H1 (cell line): Measurements from ENCODE around the gene CCL4. TPM values are rescaled to one million over a fixed set of nuclear protein-coding genes. Genes with fewer than 3 reads are reported as not detected.
"Not testable (repeated sequence)": the region's sequence is repeated elsewhere in the genome, so short reads cannot be mapped to it uniquely, and the experiment has no call there.

Source experiments
- CTCF ChIA-PET: fragments of 300-600 bp; sonication (Branson Sonifier 250); formaldehyde crosslinking; loops from one replicate; lab custom pipeline; 2021; ENCODE audit not compliant: partially characterized antibody; lab: Charles Lee
- POLR2A ChIA-PET: fragments of 300-600 bp; sonication (Branson Sonifier 250); formaldehyde crosslinking; loops from one replicate; lab custom pipeline; 2021; ENCODE audit warnings: inconsistent platforms; ENCODE audit not compliant: partially characterized antibody; lab: Charles Lee
- DNase-seq, 2 experiments: peaks; one replicate each; pipeline versions ENCODE4 v3.0.0 to v3.0.0-alpha.2; 2010 to 2022; ENCODE audit warnings: low spot score in 2 of 2, low read depth in 1 of 2, mixed read lengths in 1 of 2
- FAIRE-seq: peaks from 2 replicates; lab custom pipeline; 2011; peaks lifted over from hg19 to GRCh38; lab: Jason Lieb, UNC
- H2AFZ ChIP-seq: 2 replicates; pipeline ENCODE4 v1.8.1; 2012; ENCODE audit warnings: low read length, inconsistent platforms
- H2AK5ac ChIP-seq: 2 replicates; pipeline ENCODE4 v1.6.1; 2013; ENCODE audit warnings: low read depth, low read length
- H2BK120ac ChIP-seq: replicated peaks from 2 replicates; pipeline ENCODE3; 2013; ENCODE audit warnings: low read depth, low read length, inconsistent platforms
- H2BK12ac ChIP-seq: 2 replicates; pipeline ENCODE4 v1.6.1; 2013; ENCODE audit warnings: low read depth, low read length
- H2BK15ac ChIP-seq: 2 replicates; pipeline ENCODE4 v1.6.1; 2013; ENCODE audit warnings: low read length
- H2BK20ac ChIP-seq: 2 replicates; pipeline ENCODE4 v1.6.1; 2013; ENCODE audit warnings: low read length
- H2BK5ac ChIP-seq: 2 replicates; pipeline ENCODE4 v1.6.1; 2013; ENCODE audit warnings: low read depth, low read length
- H3K14ac ChIP-seq: 2 replicates; pipeline ENCODE4 v1.6.1; 2013; ENCODE audit warnings: inconsistent platforms; ENCODE audit not compliant: insufficient read length
- H3K18ac ChIP-seq: 2 replicates; pipeline ENCODE4 v1.6.1; 2013; ENCODE audit warnings: low read length; ENCODE audit errors: extremely low read depth
- H3K23ac ChIP-seq: 2 replicates; pipeline ENCODE4 v1.6.1; 2013; ENCODE audit warnings: inconsistent platforms; ENCODE audit not compliant: insufficient read length
- H3K23me2 ChIP-seq: 2 replicates; pipeline ENCODE4 v1.6.1; 2013; ENCODE audit warnings: low read depth, low read length
- H3K27ac ChIP-seq: 2 replicates; pipeline ENCODE4 v1.6.1; 2011; ENCODE audit warnings: low read depth, low read length, inconsistent platforms
- H3K27me3 ChIP-seq, 4 experiments: replicated peaks in 1 of 4; 1 replicate in 1 of 4; 2 replicates in 3 of 4; pipeline versions ENCODE4 v1.6.1 to v1.8.1; 2011 to 2013; ENCODE audit warnings: low read length in 3 of 4, mild to moderate bottlenecking in 3 of 4, inconsistent platforms in 2 of 4, mixed read lengths in 2 of 4, moderate library complexity in 1 of 4; ENCODE audit not compliant: control insufficient read depth in 3 of 4, insufficient read depth in 3 of 4; ENCODE audit errors: extremely low read depth in 1 of 4
- H3K36me3 ChIP-seq, 4 experiments: 2 replicates each; pipeline versions ENCODE4 v1.6.1 to v1.8.1; 2011 to 2013; ENCODE audit warnings: mild to moderate bottlenecking in 4 of 4, low read length in 3 of 4, moderate library complexity in 2 of 4, control low read depth in 1 of 4, inconsistent platforms in 1 of 4; ENCODE audit not compliant: insufficient read depth in 4 of 4, control insufficient read depth in 2 of 4
- H3K4ac ChIP-seq: replicated peaks from 2 replicates; pipeline ENCODE3; 2013; ENCODE audit warnings: low read length, low read depth, mixed read lengths, inconsistent platforms; ENCODE audit not compliant: insufficient read length
- H3K4me1 ChIP-seq, 4 experiments: replicated peaks in 1 of 4; 1 replicate in 1 of 4; 2 replicates in 3 of 4; pipeline versions ENCODE4 v1.6.1 to v1.8.1; 2011 to 2013; ENCODE audit warnings: low read length in 3 of 4, inconsistent platforms in 2 of 4, mixed read lengths in 1 of 4; ENCODE audit not compliant: insufficient read depth in 4 of 4, control insufficient read depth in 3 of 4
- H3K4me2 ChIP-seq, 2 experiments: 2 replicates each; pipeline versions ENCODE4 v1.6.1 to v1.8.1; 2011 to 2013; ENCODE audit warnings: low read depth in 2 of 2, low read length in 2 of 2, control low read depth in 1 of 2, inconsistent platforms in 1 of 2, mild to moderate bottlenecking in 1 of 2; ENCODE audit not compliant: insufficient read depth in 1 of 2
- H3K4me3 ChIP-seq, 4 experiments: fragments of 200-600, 300-600 bp in 1 of 4; sonication (generic), shearing (Covaris generic), sonication (Bioruptor Twin) in 1 of 4; 2 replicates each; pipeline versions ENCODE4 v1.5.1 to v1.8.1; 2011 to 2016; ENCODE audit warnings: low read length in 4 of 4, low read depth in 3 of 4, control low read depth in 2 of 4, inconsistent platforms in 2 of 4, mild to moderate bottlenecking in 2 of 4, mixed read lengths in 1 of 4, moderate library complexity in 1 of 4; ENCODE audit not compliant: insufficient read depth in 2 of 4; ENCODE audit errors: extremely low read depth in 1 of 4
- H3K56ac ChIP-seq: replicated peaks from 2 replicates; pipeline ENCODE3; 2013; ENCODE audit warnings: low read depth, mild to moderate bottlenecking, mixed read lengths, low read length, inconsistent platforms; ENCODE audit not compliant: insufficient read length
- H3K79me1 ChIP-seq: 2 replicates; pipeline ENCODE4 v1.6.1; 2013; ENCODE audit warnings: low read depth, low read length, control low read depth
- H3K79me2 ChIP-seq, 2 experiments: 2 replicates each; pipeline versions ENCODE4 v1.6.1 to v1.8.1; 2012 to 2013; ENCODE audit warnings: low read length in 2 of 2, mild to moderate bottlenecking in 2 of 2, inconsistent platforms in 1 of 2; ENCODE audit not compliant: insufficient read depth in 2 of 2, control insufficient read depth in 1 of 2
- H3K9ac ChIP-seq, 4 experiments: replicated peaks in 1 of 4; 1 replicate in 1 of 4; 2 replicates in 3 of 4; pipeline versions ENCODE4 v1.6.1 to v1.8.1; 2011 to 2013; ENCODE audit warnings: low read depth in 3 of 4, low read length in 3 of 4, control low read depth in 2 of 4, mild to moderate bottlenecking in 2 of 4, moderate library complexity in 2 of 4, inconsistent platforms in 1 of 4; ENCODE audit errors: extremely low read depth in 1 of 4
- H3K9me3 ChIP-seq, 2 experiments: 2 replicates each; pipeline versions ENCODE4 v1.6.1 to v1.8.1; 2012 to 2013; ENCODE audit warnings: mild to moderate bottlenecking in 2 of 2, moderate library complexity in 2 of 2, control low read depth in 1 of 2, inconsistent platforms in 1 of 2, low read depth in 1 of 2, low read length in 1 of 2, mixed read lengths in 1 of 2; ENCODE audit not compliant: insufficient read depth in 2 of 2
- H4K20me1 ChIP-seq, 2 experiments: replicated peaks in 1 of 2; 2 replicates each; pipeline versions ENCODE3 to v1.8.1; 2011 to 2013; ENCODE audit warnings: inconsistent platforms in 2 of 2, low read length in 2 of 2, mild to moderate bottlenecking in 1 of 2; ENCODE audit not compliant: insufficient read depth in 2 of 2, control insufficient read depth in 1 of 2
- H4K5ac ChIP-seq: 2 replicates; pipeline ENCODE4 v1.6.1; 2013; ENCODE audit warnings: low read length, low read depth, mixed read lengths, inconsistent platforms; ENCODE audit not compliant: insufficient read length
- H4K8ac ChIP-seq: 2 replicates; pipeline ENCODE4 v1.8.0; 2013; ENCODE audit warnings: mild to moderate bottlenecking, moderate library complexity, low read length, inconsistent platforms; ENCODE audit not compliant: insufficient read depth; ENCODE audit errors: extremely low read depth
- H4K91ac ChIP-seq: replicated peaks from 2 replicates; pipeline ENCODE3; 2013; ENCODE audit warnings: low read length, mixed read lengths, inconsistent platforms; ENCODE audit not compliant: insufficient read length
- CHD1 ChIP-seq: IDR thresholded peaks from 2 replicates; pipeline ENCODE4 v1.6.1; 2012; ENCODE audit warnings: low read depth, low read length, improper control_type of control experiment
- JUND ChIP-seq: IDR thresholded peaks from 2 replicates; pipeline ENCODE4 v1.6.1; 2011; ENCODE audit warnings: mild to moderate bottlenecking, improper control_type of control experiment, low read length
- NANOG ChIP-seq: IDR thresholded peaks from 2 replicates; pipeline ENCODE4 v1.6.1; 2011; ENCODE audit warnings: low read length, low read depth, mild to moderate bottlenecking, inconsistent platforms; ENCODE audit not compliant: insufficient read depth, poor library complexity, severe bottlenecking
- ZNF274 ChIP-seq: IDR thresholded peaks from 2 replicates; pipeline ENCODE4 v1.7.0; 2012; ENCODE audit warnings: low read length, borderline replicate concordance; ENCODE audit errors: extremely low read depth
- WGBS, 2 experiments: shearing (Covaris generic) in 1 of 2; methylation state at CpG; one replicate each; pipeline versions ENCODE4 v1.1.6 to v1.1.7; 2013 to 2015; ENCODE audit warnings: low lambda C conversion rate in 2 of 2, mixed read lengths in 2 of 2, inconsistent platforms in 1 of 2, low coverage in 1 of 2, missing lambda C conversion rate in 1 of 2; ENCODE audit not compliant: insufficient replicate concordance in 2 of 2, insufficient coverage in 1 of 2, insufficient read length in 1 of 2; ENCODE audit errors: extremely low coverage in 1 of 2, missing lambda C conversion rate in 1 of 2; 5-methylcytosine and 5-hydroxymethylcytosine counted together
- polyA plus RNA-seq, 7 experiments: library from polyadenylated mRNA; depleted of rRNA in 3 of 7; stranded (reverse) in 5 of 7; unstranded in 2 of 7; fragments of >200 nt in 5 of 7; fragments of 200-250 nt in 2 of 7; gene quantifications; 1 replicate in 5 of 7; 2 replicates in 1 of 7; 4 replicates in 1 of 7; pipeline versions ENCODE4 v1.2.1 to v1.2.3, GENCODE V29; 2011 to 2013; ENCODE audit warnings: missing spikeins in 2 of 7, mixed read lengths in 2 of 7
- total RNA-seq: library from RNA; stranded (reverse); fragmentation: NEBNext Ultra II Directional; extraction: Animal tissue kit (Norgen Biotek cat#: 25700); gene quantifications from 2 replicates; pipeline ENCODE4 v1.2.1, GENCODE V29; 2021
- TF ChIP-seq, protein P1 (sequence below): IDR thresholded peaks from 2 replicates; pipeline ENCODE4 v1.6.1; 2012; ENCODE audit warnings: low read length, inconsistent platforms
- TF ChIP-seq, protein P2 (sequence below): IDR thresholded peaks from 2 replicates; pipeline ENCODE4 v1.6.1; 2011; ENCODE audit warnings: low read length, improper control_type of control experiment

Gene CCL4
- total and polyA plus RNA-seq, 2 of the 8 experiments (the other 6 are each of a cell fraction or from before 2014, with no cell fraction given), result not detected

DNA sequence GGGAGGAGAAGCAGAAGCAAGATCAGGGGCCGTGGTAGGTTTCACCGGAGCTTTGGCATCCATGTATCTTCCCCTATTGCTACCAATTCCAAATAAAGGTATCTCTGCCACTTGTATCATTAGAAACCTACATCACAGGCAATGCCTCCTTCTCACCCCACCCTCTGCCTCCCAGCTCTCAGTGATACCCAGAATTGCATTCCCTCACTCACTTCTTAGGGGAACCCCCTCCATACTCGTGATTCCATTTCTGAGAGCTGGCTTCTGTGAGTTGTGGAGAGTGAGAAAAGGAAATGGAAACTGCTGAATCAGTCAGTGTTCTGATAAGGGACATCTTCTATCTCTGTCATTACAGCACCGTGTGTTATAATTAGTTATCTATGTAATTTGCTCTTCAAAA, 11.4 kb upstream of the CCL4 start (continued):
- TF ChIP-seq, protein P1, sequence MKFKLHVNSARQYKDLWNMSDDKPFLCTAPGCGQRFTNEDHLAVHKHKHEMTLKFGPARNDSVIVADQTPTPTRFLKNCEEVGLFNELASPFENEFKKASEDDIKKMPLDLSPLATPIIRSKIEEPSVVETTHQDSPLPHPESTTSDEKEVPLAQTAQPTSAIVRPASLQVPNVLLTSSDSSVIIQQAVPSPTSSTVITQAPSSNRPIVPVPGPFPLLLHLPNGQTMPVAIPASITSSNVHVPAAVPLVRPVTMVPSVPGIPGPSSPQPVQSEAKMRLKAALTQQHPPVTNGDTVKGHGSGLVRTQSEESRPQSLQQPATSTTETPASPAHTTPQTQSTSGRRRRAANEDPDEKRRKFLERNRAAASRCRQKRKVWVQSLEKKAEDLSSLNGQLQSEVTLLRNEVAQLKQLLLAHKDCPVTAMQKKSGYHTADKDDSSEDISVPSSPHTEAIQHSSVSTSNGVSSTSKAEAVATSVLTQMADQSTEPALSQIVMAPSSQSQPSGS, result no peak
- TF ChIP-seq NANOG (no peak), CHD1 (no peak), JUND (no peak), ZNF274 (no peak)
- TF ChIP-seq, protein P2, sequence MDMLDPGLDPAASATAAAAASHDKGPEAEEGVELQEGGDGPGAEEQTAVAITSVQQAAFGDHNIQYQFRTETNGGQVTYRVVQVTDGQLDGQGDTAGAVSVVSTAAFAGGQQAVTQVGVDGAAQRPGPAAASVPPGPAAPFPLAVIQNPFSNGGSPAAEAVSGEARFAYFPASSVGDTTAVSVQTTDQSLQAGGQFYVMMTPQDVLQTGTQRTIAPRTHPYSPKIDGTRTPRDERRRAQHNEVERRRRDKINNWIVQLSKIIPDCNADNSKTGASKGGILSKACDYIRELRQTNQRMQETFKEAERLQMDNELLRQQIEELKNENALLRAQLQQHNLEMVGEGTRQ, result no peak

DNA sequence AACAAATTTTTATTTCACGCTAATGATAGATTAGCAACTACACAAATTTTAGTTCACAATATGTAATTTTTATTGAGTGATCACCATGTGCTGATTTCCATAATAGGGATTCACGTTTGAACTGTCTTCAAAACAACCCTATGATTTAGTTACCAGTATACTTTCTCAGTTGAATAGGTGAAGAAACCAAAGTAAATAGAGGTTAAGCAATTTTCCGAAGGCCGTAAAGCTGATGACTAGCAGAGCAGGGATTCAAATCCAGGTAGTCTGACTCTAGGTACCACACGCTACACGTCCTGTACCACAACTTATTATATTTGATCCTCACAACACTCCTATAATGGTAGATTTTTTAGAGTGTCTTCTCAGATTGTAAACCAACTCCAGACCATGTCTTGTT, 10.9 kb upstream of the CCL4 start:
- H3K79me1 ChIP-seq, H2AK5ac ChIP-seq, H3K4me2 ChIP-seq, H2BK5ac ChIP-seq, H3K4me1 ChIP-seq, H3K9me3 ChIP-seq, FAIRE-seq, H2BK20ac ChIP-seq, H3K23me2 ChIP-seq, H3K27ac ChIP-seq, H3K36me3 ChIP-seq, POLR2A ChIA-PET, H3K23ac ChIP-seq, H3K27me3 ChIP-seq, H3K9ac ChIP-seq, H3K4me3 ChIP-seq, H3K4ac ChIP-seq, H4K8ac ChIP-seq, H4K5ac ChIP-seq, H3K56ac ChIP-seq, H3K79me2 ChIP-seq, H3K18ac ChIP-seq, H4K20me1 ChIP-seq, H2BK15ac ChIP-seq, H2AFZ ChIP-seq, H3K14ac ChIP-seq, H4K91ac ChIP-seq, DNase-seq, H2BK12ac ChIP-seq, H2BK120ac ChIP-seq: not testable (repeated sequence)
- WGBS, 2 experiments, result 79% methylated on average over 6 of the region's 6 CpGs; no CpG with 5 or more reads in 1 of the 2 experiments
- CTCF ChIA-PET, result interaction anchor here (1.5 kb wide), 1 partner anchor 20 kb away, joined by 5 read pairs; no protein-coding TSS in a partner anchor
